ENCODE data around the gene OLFML2A.
"Not testable (repeated sequence)": the region's sequence is repeated elsewhere in the genome, so short reads cannot be mapped to it uniquely, and the experiment has no call there.

Gene OLFML2A

DNA sequence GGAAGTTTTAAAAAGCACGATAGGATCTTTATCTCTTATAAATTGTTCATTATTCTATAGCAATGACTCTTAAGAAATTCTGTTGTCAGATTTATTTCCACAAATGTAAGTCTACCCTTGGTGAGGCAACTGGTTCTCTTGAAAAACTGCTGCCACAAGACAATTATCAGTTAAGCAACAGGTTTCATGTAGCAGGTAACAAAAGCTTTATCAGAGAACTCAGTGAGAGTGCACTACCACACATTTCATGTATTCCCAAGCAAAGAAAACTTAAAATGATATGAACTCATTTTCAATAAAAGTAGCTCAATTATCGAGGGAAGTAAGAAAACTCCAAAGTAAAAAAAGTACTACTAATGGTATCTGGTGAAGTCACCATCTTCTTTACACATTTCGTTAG, 15.2 kb upstream of the OLFML2A start:
- no peak for DNase-seq

DNA sequence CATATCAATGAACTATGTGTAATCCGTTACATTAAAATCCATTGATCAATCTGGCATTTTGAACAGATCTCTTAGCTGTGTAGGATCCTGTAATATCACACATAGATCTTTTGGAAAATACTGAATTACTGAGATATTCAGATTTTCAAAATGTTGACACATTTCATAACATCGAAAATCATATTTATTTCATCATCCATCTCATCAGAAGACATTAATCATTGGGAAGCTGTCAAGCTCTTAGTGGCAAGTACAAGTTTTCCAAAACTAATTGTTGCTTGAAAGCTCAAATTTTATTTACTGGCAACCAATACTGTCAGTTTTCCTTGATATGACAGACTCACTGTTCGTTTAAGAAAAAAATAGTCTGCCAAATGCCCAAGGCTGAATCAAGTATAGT, 14.3 kb upstream of the OLFML2A start:
- DNase-seq, result no peak

GRCh38 chr9:124764774-124765438, 12.0 kb upstream of the OLFML2A start:
- DNase-seq, result no peak

GRCh38 chr9:124765439-124765835, 11.5 kb upstream of the OLFML2A start:
- DNase-seq, result no peak

GRCh38 chr9:124766326-124766725, 10.6 kb upstream of the OLFML2A start:
- DNase-seq, result no peak

DNA sequence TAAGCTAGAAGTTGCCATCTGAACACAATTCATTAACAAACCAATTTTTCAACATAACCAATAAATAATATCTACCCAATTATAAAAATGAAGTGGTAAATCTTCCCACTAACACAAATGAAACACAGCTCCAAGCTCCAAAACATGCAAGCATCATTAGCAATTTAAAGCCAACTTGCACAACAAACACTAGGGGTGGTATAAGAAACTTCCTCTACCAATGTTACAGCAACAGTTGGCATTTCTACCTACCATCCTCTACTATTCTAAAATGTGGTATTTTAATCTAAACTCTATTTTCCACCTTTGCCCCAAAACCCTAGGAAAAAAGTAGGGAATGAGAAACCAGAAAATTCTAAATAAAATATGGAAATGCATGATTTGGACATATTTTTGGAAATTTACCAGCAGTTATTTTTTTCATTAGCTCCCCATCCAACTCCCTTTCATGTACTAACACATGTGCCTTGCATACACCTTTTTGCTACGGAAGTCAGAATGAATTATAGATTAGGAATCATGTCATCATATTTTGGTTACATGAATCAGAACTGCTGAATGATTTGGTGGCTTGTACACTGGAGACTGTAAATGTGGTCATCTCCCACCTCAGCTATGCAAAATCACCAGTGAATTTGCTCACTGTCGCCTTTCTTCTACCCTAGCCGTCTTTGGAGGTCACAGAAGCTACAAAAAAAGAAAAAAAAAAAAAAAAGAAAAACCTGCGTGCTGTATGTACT, 9.9 kb upstream of the OLFML2A start:
- no peak for DNase-seq

DNA sequence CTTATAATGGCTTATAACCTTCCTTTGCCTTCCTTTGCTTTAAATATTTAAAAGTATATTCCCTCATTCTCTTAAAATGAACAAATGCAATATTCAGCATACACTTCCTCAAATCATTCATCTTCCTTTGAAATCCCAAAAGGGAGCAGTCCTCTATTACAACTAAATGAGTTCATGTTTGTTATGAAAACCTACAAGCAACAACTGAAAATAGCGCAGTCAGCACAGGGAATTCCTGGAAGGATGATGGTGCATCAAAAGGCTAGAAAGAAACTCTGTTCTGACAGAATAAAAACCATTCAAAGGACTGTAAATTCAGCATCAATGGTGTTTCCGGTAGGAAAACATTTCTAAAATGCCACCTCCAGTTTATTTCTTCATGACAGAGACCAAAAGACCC, 9.1 kb upstream of the OLFML2A start:
- DNase-seq, result no peak

- DNase-seq, result no peak
Measured at GRCh38 chr9:124768334-124768733, 8.6 kb upstream of the OLFML2A start.

- DNase-seq, result no peak
Measured at GRCh38 chr9:124768750-124769548, 8.0 kb upstream of the OLFML2A start.

- DNase-seq, result no peak
Measured at GRCh38 chr9:124769549-124770358, 7.2 kb upstream of the OLFML2A start.

DNA sequence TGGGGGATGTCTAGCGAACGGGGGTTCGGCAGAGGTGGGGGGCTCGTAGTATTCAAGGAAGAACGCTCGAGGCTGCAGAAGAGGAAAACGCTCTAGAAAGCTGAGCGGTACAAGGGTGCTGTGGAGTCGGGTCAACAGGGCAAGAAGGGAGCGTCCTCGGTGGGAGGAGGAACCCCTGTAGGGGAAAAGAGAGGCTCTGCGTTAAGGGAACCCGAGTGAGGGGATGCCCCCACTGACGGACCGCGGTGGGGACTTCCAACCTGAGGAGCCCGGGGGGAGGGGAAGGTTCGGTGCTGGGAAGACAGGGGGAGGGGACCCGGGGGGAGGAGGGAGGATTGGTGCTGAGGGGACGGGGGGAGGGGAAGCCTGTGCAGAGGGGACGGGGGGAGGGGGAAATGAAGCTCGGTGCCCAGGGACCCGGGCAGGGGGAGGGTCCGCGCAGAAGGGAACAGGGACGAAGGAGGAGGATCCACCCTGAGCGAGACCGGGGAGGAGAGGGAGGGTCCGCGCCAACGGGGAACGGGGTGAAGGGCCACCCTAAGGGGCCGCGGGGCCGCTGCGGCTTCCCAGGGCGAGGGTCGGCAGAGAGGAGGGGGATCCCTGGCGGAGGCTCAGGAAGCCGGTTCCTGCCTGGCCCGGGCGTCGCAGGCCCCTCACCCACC, 6.4 kb upstream of the OLFML2A start:
- no peak for DNase-seq

DNA sequence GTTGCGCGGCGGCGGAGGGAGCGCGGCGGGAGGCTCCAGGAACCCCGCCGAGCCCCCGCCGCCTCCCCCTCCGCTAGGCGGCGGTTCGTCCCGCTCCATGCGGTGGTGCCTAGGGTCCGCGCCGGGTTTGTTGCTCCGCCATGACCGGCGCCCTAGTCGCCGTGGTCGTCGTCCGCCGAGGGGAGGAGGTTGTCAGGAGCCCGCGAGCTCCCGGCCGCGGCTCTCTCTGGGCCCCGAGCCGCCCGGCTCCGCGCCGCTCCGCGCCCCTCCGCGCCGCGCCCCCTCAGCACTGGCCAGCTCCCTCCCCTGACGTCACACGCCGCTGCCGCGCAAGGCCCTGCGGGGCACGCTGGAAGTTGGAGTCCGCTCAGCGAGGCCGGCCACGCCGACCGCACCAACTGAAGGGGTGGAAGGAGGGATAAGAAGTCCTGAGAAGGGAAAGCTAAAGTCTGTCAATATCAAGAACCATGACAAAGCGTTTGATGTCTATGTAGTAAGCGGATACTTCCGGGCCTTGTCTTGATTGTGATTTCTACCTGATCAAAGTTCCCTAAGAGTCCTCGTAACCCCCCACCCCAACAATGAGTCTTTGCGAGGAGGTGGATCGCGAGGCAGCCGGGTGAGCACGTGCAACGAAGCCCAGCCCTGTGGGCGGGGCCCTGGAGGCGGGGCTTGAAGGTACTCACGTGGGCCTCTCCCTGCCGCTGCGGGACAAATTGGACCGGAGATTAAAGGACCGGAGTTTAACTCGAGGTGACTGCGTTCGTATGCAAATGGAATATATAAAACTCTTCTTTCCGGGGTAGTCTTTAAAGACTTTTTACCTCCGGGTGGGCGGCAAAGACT, 5.7 kb upstream of the OLFML2A start, which contains the start of gene NR6A1:
Gene NR6A1, minus strand, starts transcription at position 291 of the 846 bp plus-strand sequence.
- DNase-seq, result peak; percentile 88 to 92 (median 89)

- DNase-seq, result peak in 1 of 4 experiments; percentile 15
Measured at GRCh38 chr9:124771867-124772679, 4.9 kb upstream of the OLFML2A start.

- not testable (repeated sequence) for DNase-seq
Measured at GRCh38 chr9:124772877-124773276, 4.1 kb upstream of the OLFML2A start.

GRCh38 chr9:124773473-124774128, 3.3 kb upstream of the OLFML2A start:
- no peak for DNase-seq

- DNase-seq, result peak; percentile 61 to 81 (median 63)
Measured at GRCh38 chr9:124774129-124774978, 2.6 kb upstream of the OLFML2A start.

- no peak for DNase-seq
Measured at GRCh38 chr9:124776618-124776953, 347 bp upstream of the OLFML2A start.

GRCh38 chr9:124778575-124779367, 1.8 kb downstream of the OLFML2A start:
- no peak for DNase-seq
